ENCODE data around the gene CD247. TPM values are rescaled to one million over a fixed set of nuclear protein-coding genes. Genes with fewer than 3 reads are reported as not detected.

Gene CD247
- total and polyA plus RNA-seq, 2 of the 13 experiments (the other 11 are each of a cell fraction or from before 2014, with no cell fraction given) = 0.20 TPM; not detected in 1

DNA sequence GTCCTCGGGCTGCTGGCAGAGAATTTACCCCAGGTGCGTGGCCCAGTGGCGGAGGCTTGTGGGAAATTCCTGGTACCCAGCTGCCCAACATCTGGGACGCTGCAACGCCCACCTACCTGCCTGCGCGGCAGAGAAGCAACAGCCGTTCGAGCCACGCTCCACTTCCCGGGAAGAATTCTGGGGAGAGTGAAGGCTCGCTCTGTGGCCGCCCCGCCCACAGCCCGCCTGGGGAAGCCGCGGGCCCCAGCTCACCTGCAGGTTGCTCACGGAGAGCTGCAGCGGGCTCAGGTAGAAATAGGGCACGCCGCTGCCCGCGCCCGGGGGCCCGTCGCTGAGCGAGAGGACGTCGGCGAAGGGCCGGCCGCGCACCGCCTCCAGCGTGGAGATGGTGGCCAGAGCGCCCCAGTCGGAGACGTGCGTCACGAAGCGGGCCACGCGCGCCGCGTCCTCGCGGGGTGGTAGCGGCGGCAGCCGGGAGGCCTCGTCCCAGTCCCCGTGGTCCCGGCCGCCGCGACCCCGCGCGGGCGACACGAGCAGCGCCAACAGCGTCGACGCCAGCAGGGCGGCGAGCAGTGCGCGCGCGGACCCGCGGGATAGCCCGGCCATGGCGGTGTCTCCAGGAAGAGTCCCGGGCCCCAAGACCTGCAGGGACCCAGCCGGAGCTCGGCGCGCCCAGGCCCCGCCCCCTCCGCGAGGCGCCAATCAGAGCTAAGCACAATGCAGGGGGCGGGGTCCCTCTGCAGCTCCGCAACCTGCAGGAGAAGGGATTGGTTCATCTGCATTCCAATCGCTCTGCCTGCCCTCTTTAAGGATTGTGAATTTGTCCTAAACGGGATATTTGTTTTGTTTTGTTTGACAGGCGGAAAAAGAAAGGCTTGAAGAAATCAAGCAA, 35.1 kb upstream of the CD247 start, which contains the start of gene CREG1 (continued):
- TF ChIP-seq, protein P1, sequence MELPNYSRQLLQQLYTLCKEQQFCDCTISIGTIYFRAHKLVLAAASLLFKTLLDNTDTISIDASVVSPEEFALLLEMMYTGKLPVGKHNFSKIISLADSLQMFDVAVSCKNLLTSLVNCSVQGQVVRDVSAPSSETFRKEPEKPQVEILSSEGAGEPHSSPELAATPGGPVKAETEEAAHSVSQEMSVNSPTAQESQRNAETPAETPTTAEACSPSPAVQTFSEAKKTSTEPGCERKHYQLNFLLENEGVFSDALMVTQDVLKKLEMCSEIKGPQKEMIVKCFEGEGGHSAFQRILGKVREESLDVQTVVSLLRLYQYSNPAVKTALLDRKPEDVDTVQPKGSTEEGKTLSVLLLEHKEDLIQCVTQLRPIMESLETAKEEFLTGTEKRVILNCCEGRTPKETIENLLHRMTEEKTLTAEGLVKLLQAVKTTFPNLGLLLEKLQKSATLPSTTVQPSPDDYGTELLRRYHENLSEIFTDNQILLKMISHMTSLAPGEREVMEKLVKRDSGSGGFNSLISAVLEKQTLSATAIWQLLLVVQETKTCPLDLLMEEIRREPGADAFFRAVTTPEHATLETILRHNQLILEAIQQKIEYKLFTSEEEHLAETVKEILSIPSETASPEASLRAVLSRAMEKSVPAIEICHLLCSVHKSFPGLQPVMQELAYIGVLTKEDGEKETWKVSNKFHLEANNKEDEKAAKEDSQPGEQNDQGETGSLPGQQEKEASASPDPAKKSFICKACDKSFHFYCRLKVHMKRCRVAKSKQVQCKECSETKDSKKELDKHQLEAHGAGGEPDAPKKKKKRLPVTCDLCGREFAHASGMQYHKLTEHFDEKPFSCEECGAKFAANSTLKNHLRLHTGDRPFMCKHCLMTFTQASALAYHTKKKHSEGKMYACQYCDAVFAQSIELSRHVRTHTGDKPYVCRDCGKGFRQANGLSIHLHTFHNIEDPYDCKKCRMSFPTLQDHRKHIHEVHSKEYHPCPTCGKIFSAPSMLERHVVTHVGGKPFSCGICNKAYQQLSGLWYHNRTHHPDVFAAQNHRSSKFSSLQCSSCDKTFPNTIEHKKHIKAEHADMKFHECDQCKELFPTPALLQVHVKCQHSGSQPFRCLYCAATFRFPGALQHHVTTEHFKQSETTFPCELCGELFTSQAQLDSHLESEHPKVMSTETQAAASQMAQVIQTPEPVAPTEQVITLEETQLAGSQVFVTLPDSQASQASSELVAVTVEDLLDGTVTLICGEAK (IDR thresholded peaks at IDR 0.05) = no peak
- TF ChIP-seq, protein P1 (CRISPR knock-in tag; IDR thresholded peaks at IDR 0.05) = 0 out of 2 replicates have a peak, but pooled peaks have one; percentile 51
- TF ChIP-seq TMF1 (CRISPR knock-in tag; IDR thresholded peaks at IDR 0.05; ENCODE audit: low read depth) (peak; percentile 90), REL (CRISPR knock-in tag; conservative IDR thresholded peaks at IDR 0.05) (no peak), KDM3A (CRISPR knock-in tag; IDR thresholded peaks at IDR 0.05; ENCODE audit: low read depth) (no peak), ZNF615 (CRISPR knock-in tag; IDR thresholded peaks at IDR 0.05; ENCODE audit: borderline replicate concordance) (no peak), SAP130 (CRISPR knock-in tag; IDR thresholded peaks at IDR 0.05; ENCODE audit: low read depth) (peak; percentile 27; the same call in 1 of the 2 replicates), GABPB1 (CRISPR knock-in tag; IDR thresholded peaks at IDR 0.05) (peak; percentile 59; the same call in 1 of the 2 replicates), CHCHD3 (CRISPR knock-in tag; IDR thresholded peaks at IDR 0.05) (peak; percentile 49; the same call in 1 of the 2 replicates), MYNN (CRISPR knock-in tag; IDR thresholded peaks at IDR 0.05; ENCODE audit: low read depth) (no peak), ZNF776 (CRISPR knock-in tag; IDR thresholded peaks at IDR 0.05) (peak; percentile 20; the same call in 1 of the 2 replicates), ZNF329 (CRISPR knock-in tag; IDR thresholded peaks at IDR 0.05; ENCODE audit: low read depth) (0 out of 2 replicates have a peak, but pooled peaks have one; percentile 47), LCORL (IDR thresholded peaks at IDR 0.05) (no peak), LCORL (CRISPR knock-in tag; IDR thresholded peaks at IDR 0.05) (no peak), ZNF83 (CRISPR knock-in tag; IDR thresholded peaks at IDR 0.05; ENCODE audit: borderline replicate concordance) (no peak)
- TF ChIP-seq, protein P2, sequence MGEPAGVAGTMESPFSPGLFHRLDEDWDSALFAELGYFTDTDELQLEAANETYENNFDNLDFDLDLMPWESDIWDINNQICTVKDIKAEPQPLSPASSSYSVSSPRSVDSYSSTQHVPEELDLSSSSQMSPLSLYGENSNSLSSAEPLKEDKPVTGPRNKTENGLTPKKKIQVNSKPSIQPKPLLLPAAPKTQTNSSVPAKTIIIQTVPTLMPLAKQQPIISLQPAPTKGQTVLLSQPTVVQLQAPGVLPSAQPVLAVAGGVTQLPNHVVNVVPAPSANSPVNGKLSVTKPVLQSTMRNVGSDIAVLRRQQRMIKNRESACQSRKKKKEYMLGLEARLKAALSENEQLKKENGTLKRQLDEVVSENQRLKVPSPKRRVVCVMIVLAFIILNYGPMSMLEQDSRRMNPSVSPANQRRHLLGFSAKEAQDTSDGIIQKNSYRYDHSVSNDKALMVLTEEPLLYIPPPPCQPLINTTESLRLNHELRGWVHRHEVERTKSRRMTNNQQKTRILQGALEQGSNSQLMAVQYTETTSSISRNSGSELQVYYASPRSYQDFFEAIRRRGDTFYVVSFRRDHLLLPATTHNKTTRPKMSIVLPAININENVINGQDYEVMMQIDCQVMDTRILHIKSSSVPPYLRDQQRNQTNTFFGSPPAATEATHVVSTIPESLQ (CRISPR knock-in tag; conservative IDR thresholded peaks at IDR 0.05) = no peak
- TF ChIP-seq, protein P3, sequence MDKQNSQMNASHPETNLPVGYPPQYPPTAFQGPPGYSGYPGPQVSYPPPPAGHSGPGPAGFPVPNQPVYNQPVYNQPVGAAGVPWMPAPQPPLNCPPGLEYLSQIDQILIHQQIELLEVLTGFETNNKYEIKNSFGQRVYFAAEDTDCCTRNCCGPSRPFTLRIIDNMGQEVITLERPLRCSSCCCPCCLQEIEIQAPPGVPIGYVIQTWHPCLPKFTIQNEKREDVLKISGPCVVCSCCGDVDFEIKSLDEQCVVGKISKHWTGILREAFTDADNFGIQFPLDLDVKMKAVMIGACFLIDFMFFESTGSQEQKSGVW (CRISPR knock-in tag; IDR thresholded peaks at IDR 0.05; ENCODE audit: borderline replicate concordance) = no peak
